Tibial nerve (tissue), 4 donors: ENCODE measurements around the gene USH1G. TPM values are rescaled to one million over a fixed set of nuclear protein-coding genes. Genes with fewer than 3 reads are reported as not detected.

Experiments
- DNase-seq, 2 donors: peaks; one replicate each; pipeline ENCODE4 v3.0.0-alpha.2; 2019; ENCODE audit warnings: low spot score in 2 of 2
- H3K27ac ChIP-seq, 4 donors: fragments of 200-600 bp; sonication (generic) in 3 of 4; one replicate each; pipeline ENCODE4 v1.5.1; 2017 to 2019; ENCODE audit warnings: mild to moderate bottlenecking in 1 of 4
- H3K27me3 ChIP-seq, 2 donors: fragments of 200-600 bp; sonication (generic) in 1 of 2; one replicate each; pipeline versions ENCODE4 v1.5.1 to v1.6.0; 2017 to 2019
- H3K36me3 ChIP-seq, 3 donors: fragments of 200-600 bp; sonication (generic); one replicate each; pipeline ENCODE4 v1.5.1; 2018 to 2019
- H3K4me1 ChIP-seq, 4 donors: fragments of 200-600 bp; sonication (generic) in 3 of 4; one replicate each; pipeline ENCODE4 v1.5.1; 2017 to 2019
- H3K4me3 ChIP-seq, 4 donors: fragments of 200-600 bp; sonication (generic) in 3 of 4; one replicate each; pipeline ENCODE4 v1.5.1; 2017 to 2019; ENCODE audit warnings: mild to moderate bottlenecking in 1 of 4, moderate library complexity in 1 of 4
- H3K9me3 ChIP-seq, 4 donors: fragments of 200-600 bp; sonication (generic) in 3 of 4; one replicate each; pipeline ENCODE4 v1.5.1; 2017 to 2019
- CTCF ChIP-seq, 5 experiments: fragments of 200-600 bp in 3 of 5; fragments of 450-650 bp in 2 of 5; sonication (generic) in 3 of 5; IDR thresholded peaks; one replicate each; pipeline ENCODE4 v1.5.1; 2016 to 2019; ENCODE audit warnings: antibody characterized with exemption in 5 of 5, mild to moderate bottlenecking in 3 of 5, moderate library complexity in 2 of 5
- EP300 ChIP-seq, 2 donors: sonication (generic); formaldehyde crosslinking; IDR thresholded peaks; one replicate each; pipeline ENCODE4 v1.6.1; 2017; ENCODE audit warnings: antibody characterized with exemption in 2 of 2, mild to moderate bottlenecking in 1 of 2
- POLR2A ChIP-seq, 2 donors: fragments of 450-650 bp; IDR thresholded peaks; one replicate each; pipeline ENCODE4 v1.6.1; 2017; ENCODE audit warnings: antibody characterized with exemption in 2 of 2, mild to moderate bottlenecking in 2 of 2, moderate library complexity in 2 of 2
- WGBS, 2 donors: methylation state at CpG; one replicate each; pipeline ENCODE4 v1.1.5; 2018; 5-methylcytosine and 5-hydroxymethylcytosine counted together
- total RNA-seq, 4 donors: library from RNA; depleted of rRNA; stranded (reverse); fragments of >200 nt; gene quantifications; one replicate each; pipeline ENCODE4 v1.1.0, GENCODE V29; 2016

The USH1G gene
- total RNA-seq, 4 donors from 2014 or later = 0.87 TPM; not detected in 3

GRCh38 chr17:74962622-74963394 is 39.8 kb upstream of the USH1G start:
- 80 to 82% methylated on average over 16 to 17 of the region's 18 CpGs for WGBS, 2 donors
- no peak overlapping the region for H3K27ac ChIP-seq
- TF ChIP-seq POLR2A (IDR thresholded peaks at IDR 0.05) (no peak), CTCF (IDR thresholded peaks at IDR 0.05) (no peak), EP300 (IDR thresholded peaks at IDR 0.05) (no peak)
- no peaks in the 10 kb centered on the region for H3K27me3 ChIP-seq
- H3K4me3 ChIP-seq = no peak overlapping the region
- no peaks in the 10 kb centered on the region for H3K9me3 ChIP-seq
- H3K4me1 ChIP-seq = peaks cover 0 to 8% (median 0%) of the 10 kb centered on the region in 4 donors
- DNase-seq = no peak
- no peaks in the 10 kb centered on the region for H3K36me3 ChIP-seq

GRCh38 chr17:74961657-74962350 is 38.7 kb upstream of the USH1G start:
- H3K36me3 ChIP-seq = no peaks in the 10 kb centered on the region
- no peaks in the 10 kb centered on the region for H3K9me3 ChIP-seq
- peak; percentile 67 to 92 (median 84) for TF ChIP-seq CTCF (IDR thresholded peaks at IDR 0.05)
- TF ChIP-seq EP300 (IDR thresholded peaks at IDR 0.05) = no peak
- DNase-seq = peak; percentile 84 to 95
- WGBS, 2 donors = 29 to 38% methylated on average over 15 to 20 of the region's 23 CpGs
- no peaks in the 10 kb centered on the region for H3K27me3 ChIP-seq
- H3K27ac ChIP-seq = no peak overlapping the region
- H3K4me1 ChIP-seq = peaks cover 0 to 8% (median 0%) of the 10 kb centered on the region in 4 donors
- H3K4me3 ChIP-seq = no peak overlapping the region

GRCh38 chr17:74960570-74961342 is 37.7 kb upstream of the USH1G start:
- H3K27me3 ChIP-seq = no peaks in the 10 kb centered on the region
- DNase-seq = no peak
- H3K4me3 ChIP-seq = no peak overlapping the region
- 37 to 53% methylated on average over 15 to 19 of the region's 19 CpGs for WGBS, 2 donors
- H3K36me3 ChIP-seq = no peaks in the 10 kb centered on the region
- H3K4me1 ChIP-seq = peaks cover 0 to 8% (median 0%) of the 10 kb centered on the region in 4 donors
- TF ChIP-seq POLR2A (IDR thresholded peaks at IDR 0.05) (no peak), EP300 (IDR thresholded peaks at IDR 0.05) (no peak), CTCF (IDR thresholded peaks at IDR 0.05) (peak in 1 of 5 experiments; percentile 21)
- no peak overlapping the region for H3K27ac ChIP-seq
- H3K9me3 ChIP-seq = no peaks in the 10 kb centered on the region

GRCh38 chr17:74959826-74960515 is 36.9 kb upstream of the USH1G start:
- no peaks in the 10 kb centered on the region for H3K27me3 ChIP-seq
- H3K4me1 ChIP-seq = peaks cover 0 to 8% (median 0%) of the 10 kb centered on the region in 4 donors
- no peak for DNase-seq
- H3K36me3 ChIP-seq = no peaks in the 10 kb centered on the region
- no peak for TF ChIP-seq POLR2A (IDR thresholded peaks at IDR 0.05)
- TF ChIP-seq EP300 (IDR thresholded peaks at IDR 0.05) = no peak
- no peak overlapping the region for H3K27ac ChIP-seq
- WGBS, 2 donors = 48 to 65% methylated on average over 7 to 13 of the region's 14 CpGs
- no peak overlapping the region for H3K4me3 ChIP-seq
- no peaks in the 10 kb centered on the region for H3K9me3 ChIP-seq
